NCI-H1105 (cell line): ENCODE measurements around the gene TCL1B.
"Not testable (repeated sequence)": the region's sequence is repeated elsewhere in the genome, so short reads cannot be mapped to it uniquely, and the experiment has no call there.

Experiments
- DNase-seq: peaks from one replicate; lab custom pipeline; 2025; lab: John Stamatoyannopoulos, UW

The TCL1B gene, protein sequence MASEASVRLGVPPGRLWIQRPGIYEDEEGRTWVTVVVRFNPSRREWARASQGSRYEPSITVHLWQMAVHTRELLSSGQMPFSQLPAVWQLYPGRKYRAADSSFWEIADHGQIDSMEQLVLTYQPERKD

DNA sequence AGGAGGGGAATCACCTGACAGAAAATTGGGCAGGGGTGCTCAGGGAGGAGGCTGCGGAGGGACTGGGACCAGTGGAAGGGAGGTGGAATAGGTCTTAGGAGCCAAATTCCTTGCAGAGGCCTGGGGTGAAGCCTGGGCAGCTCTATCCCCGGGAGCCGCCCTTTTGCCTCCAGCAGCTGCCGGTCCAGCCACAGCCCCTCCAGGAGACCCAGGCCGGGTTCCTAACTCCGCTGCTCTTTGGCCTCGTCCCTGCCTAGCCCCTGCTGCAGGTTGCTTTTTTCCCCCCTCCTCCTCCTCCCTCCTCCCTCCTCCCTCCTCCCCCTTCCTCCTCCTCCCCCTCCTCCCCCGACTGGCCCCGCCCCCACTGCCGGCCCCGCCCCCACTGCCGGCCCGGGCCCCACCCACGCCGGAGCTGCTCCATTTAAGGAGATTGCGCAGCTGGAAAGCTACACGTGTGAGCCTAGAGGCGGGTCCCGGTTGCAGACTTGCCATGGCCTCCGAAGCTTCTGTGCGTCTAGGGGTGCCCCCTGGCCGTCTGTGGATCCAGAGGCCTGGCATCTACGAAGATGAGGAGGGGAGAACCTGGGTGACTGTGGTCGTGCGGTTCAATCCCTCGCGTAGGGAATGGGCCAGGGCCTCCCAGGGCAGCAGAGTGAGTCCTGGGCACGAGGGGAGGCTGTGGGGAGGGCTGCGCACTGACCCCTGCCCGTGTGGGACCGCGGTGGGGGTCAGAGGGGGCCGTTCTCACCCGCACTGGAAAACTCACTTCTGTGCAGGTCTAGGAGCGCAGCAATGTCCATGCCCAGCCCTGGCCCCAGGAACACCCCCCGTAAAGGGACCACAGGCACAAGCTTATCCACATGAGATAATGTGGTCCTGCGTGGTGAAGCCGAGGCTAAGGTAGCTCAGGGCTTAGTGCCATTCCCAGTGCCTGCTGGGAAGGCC, at the start of gene TCL1B:
TCL1B (plus strand) TSS at position 449 of the 945 bp plus-strand sequence; CDS start at position 491, 42 bp downstream.
- no peak for DNase-seq

- no peak for DNase-seq
These were observed 41.2 kb upstream of the TCL1B start for GRCh38 chr14:95644981-95645380.

- DNase-seq: no peak
These were observed 40.7 kb upstream of the TCL1B start for GRCh38 chr14:95645389-95645996.

DNA sequence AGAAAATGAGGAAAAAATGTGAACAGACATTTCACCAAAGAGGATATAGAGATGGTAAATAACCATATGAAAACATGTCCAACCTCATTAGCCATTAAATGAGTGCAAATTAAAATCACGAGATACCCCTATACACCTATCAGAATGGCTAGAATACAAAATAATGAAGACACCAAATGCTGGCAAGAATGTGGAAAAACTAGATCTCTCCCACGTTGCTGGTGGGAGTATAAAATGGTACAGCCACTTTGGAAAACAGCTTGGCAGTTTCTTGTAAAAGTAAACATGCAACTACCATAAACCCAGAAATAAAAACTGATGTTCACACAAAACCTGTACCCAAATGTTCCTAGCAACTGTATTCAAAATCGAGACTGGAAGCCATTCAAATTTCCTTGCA, 38.3 kb upstream of the TCL1B start:
- no peak for DNase-seq

DNA sequence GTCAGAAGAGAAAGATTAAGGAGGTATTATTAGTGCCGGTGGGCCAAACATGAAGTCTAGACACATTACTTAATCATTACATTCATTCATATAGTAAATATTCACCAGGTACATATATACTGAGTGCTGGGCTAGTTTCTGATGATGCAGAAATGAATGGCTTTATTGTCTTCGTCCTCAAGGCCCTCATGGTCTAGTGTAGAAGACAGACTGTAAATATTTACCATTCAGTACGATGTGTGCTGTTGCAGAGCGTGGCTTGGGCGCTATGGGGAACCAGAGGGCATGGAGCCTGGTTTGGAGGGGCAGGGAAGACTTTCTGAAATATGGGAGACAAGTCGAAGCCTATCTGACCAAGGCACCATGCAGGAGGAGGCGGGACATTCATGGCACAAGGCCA, 37.0 kb upstream of the TCL1B start:
- DNase-seq: peak; percentile 41

DNA sequence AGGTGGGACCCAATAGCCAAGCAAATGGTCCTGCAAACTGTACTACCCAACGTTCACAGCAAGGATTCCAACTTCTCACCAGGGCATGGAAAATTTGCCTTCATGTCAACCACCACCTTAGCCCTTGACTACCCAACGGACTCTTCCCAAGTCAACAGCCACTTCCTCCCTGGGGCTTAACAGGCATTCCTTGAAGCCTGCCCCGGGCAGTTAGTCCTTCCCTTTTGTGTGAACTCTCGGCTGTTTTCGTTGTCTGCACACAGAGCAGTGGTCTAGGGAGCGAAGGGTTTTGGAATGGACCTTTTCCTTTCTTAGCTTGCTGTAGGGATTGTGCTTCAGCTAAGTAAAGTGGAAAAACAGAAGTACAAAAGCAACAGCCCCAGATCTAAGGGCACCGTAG, 35.2 kb upstream of the TCL1B start:
- DNase-seq: no peak

DNA sequence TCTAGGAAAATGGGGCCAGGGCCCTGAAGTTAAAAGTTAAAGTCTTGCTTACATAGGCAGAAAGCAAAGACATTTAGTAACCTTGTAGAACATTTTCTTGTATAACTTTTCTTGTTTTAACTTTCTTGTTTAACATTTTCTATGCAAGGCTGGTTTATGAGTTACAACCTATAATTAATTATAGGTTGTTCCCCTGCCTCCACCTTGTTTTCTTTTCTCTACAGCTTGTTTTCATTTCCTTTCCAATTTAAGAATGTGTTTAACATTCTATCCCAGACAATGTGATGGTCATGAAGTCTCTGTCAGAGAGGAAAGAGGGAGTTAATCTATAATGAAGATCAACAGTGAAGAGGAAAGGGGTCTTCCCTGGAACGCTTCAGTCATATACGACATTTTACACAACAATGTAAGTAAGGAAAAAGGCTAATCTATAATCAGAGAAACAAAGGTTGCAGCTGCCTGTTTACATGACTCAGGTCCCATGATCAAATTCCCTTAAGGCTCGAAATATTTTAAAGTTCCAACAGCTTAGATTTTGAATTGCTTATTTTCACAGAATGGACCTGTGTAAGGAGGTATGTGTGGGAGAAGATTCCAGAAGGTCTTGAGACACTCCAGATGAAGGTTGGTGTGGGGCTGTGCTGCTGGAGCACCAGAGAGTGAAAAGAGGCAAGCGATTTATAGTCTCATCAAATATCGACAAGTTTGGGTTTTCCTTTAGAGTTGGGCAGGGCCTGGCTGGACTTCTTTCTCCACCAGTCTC, 34.2 kb upstream of the TCL1B start:
- DNase-seq: no peak

- no peak for DNase-seq
These were observed 33.5 kb upstream of the TCL1B start for GRCh38 chr14:95652690-95653089.

- DNase-seq: no peak
These were observed 30.8 kb upstream of the TCL1B start for GRCh38 chr14:95655461-95655860.

DNA sequence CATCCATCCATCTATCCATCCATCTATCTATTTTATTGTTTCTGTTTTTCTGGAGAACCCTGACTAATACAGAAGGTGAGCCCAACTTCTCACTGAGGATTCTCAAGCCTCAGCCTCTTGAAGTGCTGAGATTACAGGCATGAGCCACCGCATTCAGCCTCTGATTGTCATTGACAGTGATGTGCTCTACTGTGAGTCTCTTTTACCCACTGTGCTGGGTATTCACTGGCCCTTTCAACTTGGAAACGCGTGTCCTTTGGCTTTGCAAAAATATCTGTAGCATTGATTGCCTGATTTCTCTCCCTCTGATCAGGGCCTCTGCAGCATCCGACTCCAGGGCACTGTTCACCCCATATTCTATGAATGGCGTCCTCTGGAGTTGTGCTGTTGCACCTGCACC, 29.6 kb upstream of the TCL1B start:
- DNase-seq: no peak

GRCh38 chr14:95657454-95657853, 28.8 kb upstream of the TCL1B start:
- no peak for DNase-seq

GRCh38 chr14:95659293-95659989, 26.8 kb upstream of the TCL1B start:
- no peak for DNase-seq

DNA sequence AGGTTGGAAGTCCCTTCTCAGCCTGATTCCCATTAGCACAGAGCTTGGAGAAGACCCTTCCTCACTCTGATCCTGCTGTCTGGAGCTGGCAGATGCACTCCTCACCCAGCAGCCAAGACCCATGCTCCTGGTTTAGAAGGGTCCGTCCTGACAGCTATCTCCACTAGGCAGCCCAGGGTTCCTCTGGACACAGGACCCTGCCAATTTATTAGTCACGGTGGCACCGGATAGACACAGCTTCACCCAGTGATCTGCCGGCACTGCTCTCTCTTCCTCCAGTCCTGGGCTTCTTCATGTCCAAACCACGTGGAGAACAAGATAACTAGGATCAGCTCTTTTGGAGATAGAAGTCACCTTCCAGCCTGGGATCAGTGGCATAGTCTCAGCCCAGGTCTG, 26.2 kb upstream of the TCL1B start:
- DNase-seq: no peak

- no peak for DNase-seq
These were observed 25.3 kb upstream of the TCL1B start for GRCh38 chr14:95660651-95661515.

- DNase-seq: no peak
These were observed 23.6 kb upstream of the TCL1B start for GRCh38 chr14:95662376-95663186.

GRCh38 chr14:95663226-95663797, 22.9 kb upstream of the TCL1B start:
- no peak for DNase-seq

GRCh38 chr14:95664066-95664465, 22.2 kb upstream of the TCL1B start:
- DNase-seq: no peak

GRCh38 chr14:95664546-95664945, 21.7 kb upstream of the TCL1B start:
- no peak for DNase-seq

DNA sequence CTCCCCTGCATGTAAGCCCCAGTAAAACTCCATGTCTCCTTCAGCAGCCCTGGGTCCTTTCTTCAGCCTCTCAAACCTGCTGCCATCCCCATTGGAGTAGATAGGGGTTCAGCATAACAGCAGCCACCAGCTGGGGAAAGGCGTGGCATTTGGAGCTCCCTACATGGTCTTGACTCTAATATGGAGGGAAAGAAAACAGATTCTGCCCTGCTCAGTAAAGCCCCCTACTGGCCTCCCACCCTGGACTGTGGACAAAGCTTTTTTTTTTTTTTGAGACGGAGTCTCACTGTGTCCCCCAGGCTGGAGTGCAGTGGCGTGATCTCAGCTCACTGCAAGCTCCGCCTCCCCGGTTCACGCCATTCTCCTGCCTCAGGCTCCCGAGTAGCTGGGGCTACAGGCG, 20.7 kb upstream of the TCL1B start:
- DNase-seq: not testable (repeated sequence)

DNA sequence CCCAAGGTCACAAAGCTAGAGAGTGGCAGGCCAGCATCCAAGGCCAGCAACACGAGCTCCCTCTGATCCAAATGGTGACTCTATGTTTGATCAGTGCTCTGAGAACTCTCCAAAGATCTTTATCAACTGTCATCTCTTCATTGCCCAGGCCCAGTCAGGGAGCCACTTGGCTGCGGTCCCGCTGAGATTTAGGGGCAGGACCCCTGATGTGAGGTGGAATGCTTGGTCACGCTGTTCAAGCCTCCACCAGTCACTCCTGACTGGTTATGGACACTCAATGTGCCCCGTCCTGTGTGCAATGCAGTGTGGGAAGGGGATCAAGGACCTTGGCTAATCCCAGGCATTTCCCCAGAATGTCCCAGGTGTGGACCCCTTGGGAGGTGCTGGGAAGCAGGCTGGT, 19.8 kb upstream of the TCL1B start:
- DNase-seq: no peak
